ENCODE measurements around the gene DEFB113.

DNA sequence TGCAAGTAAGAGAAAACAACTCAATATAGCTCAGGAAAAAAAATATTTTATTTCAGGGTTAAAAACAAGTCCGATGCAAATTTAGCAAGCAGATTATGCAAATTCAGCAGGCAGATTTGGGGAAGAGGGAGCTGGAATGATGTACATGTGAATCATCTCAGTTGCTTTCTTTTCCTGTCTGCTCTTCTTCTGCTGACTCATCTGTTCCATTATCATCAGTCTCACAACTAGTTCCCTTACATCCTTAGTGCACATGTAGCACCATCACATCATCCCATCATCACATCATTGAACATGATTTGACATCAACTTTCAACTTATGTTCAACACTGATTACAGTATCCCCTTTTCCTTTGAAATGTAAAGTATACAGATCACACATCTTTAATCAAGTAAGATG, 11.5 kb upstream of the DEFB113 start:
- TF ChIP-seq, protein P1, sequence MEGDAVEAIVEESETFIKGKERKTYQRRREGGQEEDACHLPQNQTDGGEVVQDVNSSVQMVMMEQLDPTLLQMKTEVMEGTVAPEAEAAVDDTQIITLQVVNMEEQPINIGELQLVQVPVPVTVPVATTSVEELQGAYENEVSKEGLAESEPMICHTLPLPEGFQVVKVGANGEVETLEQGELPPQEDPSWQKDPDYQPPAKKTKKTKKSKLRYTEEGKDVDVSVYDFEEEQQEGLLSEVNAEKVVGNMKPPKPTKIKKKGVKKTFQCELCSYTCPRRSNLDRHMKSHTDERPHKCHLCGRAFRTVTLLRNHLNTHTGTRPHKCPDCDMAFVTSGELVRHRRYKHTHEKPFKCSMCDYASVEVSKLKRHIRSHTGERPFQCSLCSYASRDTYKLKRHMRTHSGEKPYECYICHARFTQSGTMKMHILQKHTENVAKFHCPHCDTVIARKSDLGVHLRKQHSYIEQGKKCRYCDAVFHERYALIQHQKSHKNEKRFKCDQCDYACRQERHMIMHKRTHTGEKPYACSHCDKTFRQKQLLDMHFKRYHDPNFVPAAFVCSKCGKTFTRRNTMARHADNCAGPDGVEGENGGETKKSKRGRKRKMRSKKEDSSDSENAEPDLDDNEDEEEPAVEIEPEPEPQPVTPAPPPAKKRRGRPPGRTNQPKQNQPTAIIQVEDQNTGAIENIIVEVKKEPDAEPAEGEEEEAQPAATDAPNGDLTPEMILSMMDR (conservative IDR thresholded peaks at IDR 0.05): no peak
- TF ChIP-seq ZFX (IDR thresholded peaks at IDR 0.05): no peak

Data from C4-2B (cell line).